WTC11 (cell line): ENCODE data around the gene FAM227B. TPM values are rescaled to one million over a fixed set of nuclear protein-coding genes. Genes with fewer than 3 reads are reported as not detected.

ENCODE experiments used
- ATAC-seq: fragments of 200-7000 bp; cut with Tn5 transposase; 2 replicates; pipeline ENCODE4 v1.10.0; 2021; ENCODE audit warnings: mild to moderate bottlenecking, moderate library complexity
- CTCF ChIA-PET: fragments of 300-600 bp; sonication (Branson Sonifier 250); formaldehyde crosslinking; loops from one replicate; lab custom pipeline; 2021; ENCODE audit warnings: antibody characterized with exemption; lab: Charles Lee
- POLR2A ChIA-PET: fragments of 350-600 bp; sonication (Branson Sonifier 250); formaldehyde crosslinking; loops from one replicate; lab custom pipeline; 2021; ENCODE audit warnings: antibody characterized with exemption; lab: Charles Lee
- DNase-seq: peaks from one replicate; pipeline ENCODE4 v3.0.0; 2021; ENCODE audit warnings: low spot score
- H3K27ac Mint-ChIP-seq: 2 replicates; pipeline ENCODE4 v1.8.0; 2021; ENCODE audit warnings: mixed read lengths
- H3K27me3 Mint-ChIP-seq: 2 replicates; pipeline ENCODE4 v1.8.0; 2021; ENCODE audit warnings: low read depth, mild to moderate bottlenecking, moderate library complexity, mixed read lengths
- H3K36me3 Mint-ChIP-seq: 2 replicates; pipeline ENCODE4 v1.8.0; 2021; ENCODE audit warnings: mixed read lengths
- H3K4me1 Mint-ChIP-seq: 2 replicates; pipeline ENCODE4 v1.8.0; 2022; ENCODE audit warnings: mixed read lengths
- H3K4me3 Mint-ChIP-seq: 2 replicates; pipeline ENCODE4 v1.8.0; 2021; ENCODE audit warnings: mild to moderate bottlenecking, moderate library complexity, mixed read lengths
- H3K9me3 Mint-ChIP-seq: 2 replicates; pipeline ENCODE4 v1.8.0; 2021; ENCODE audit warnings: mixed read lengths
- ETV6 ChIP-seq: sonication (generic); formaldehyde crosslinking; IDR thresholded peaks from 2 replicates; pipeline ENCODE4 v1.8.1; 2022; ENCODE audit warnings: mild to moderate bottlenecking, missing genetic modification reagents
- GABPB1 ChIP-seq: sonication (generic); formaldehyde crosslinking; IDR thresholded peaks from 2 replicates; pipeline ENCODE4 v1.8.1; 2023; ENCODE audit warnings: mild to moderate bottlenecking, missing genetic modification reagents
- GTF2I ChIP-seq: fragments of 250-450 bp; sonication (Bioruptor Pico); conservative IDR thresholded peaks from 2 replicates; pipeline ENCODE4 v1.4.0; 2021; ENCODE audit warnings: mild to moderate bottlenecking
- MYBL2 ChIP-seq: sonication (generic); formaldehyde crosslinking; IDR thresholded peaks from 2 replicates; pipeline ENCODE4 v1.8.1; 2023; ENCODE audit warnings: mild to moderate bottlenecking, moderate library complexity, missing genetic modification reagents
- NFE2L1 ChIP-seq: sonication (generic); formaldehyde crosslinking; IDR thresholded peaks from 2 replicates; pipeline ENCODE4 v1.8.1; 2023; ENCODE audit warnings: missing genetic modification reagents
- NFYB ChIP-seq: sonication (generic); formaldehyde crosslinking; conservative IDR thresholded peaks from 2 replicates; pipeline ENCODE4 v1.8.0; 2022; ENCODE audit warnings: low read depth, missing genetic modification reagents
- RELA ChIP-seq: sonication (generic); formaldehyde crosslinking; IDR thresholded peaks from 2 replicates; pipeline ENCODE4 v1.8.1; 2022; ENCODE audit warnings: missing genetic modification reagents, mild to moderate bottlenecking, borderline replicate concordance
- ZBTB21 ChIP-seq: sonication (generic); formaldehyde crosslinking; IDR thresholded peaks from 2 replicates; pipeline ENCODE4 v1.8.1; 2023; ENCODE audit warnings: mild to moderate bottlenecking, missing genetic modification reagents, borderline replicate concordance
- ZNF232 ChIP-seq: sonication (generic); formaldehyde crosslinking; IDR thresholded peaks from 2 replicates; pipeline ENCODE4 v1.8.0; 2022; ENCODE audit warnings: mild to moderate bottlenecking, missing genetic modification reagents
- ZNF317 ChIP-seq: sonication (generic); formaldehyde crosslinking; IDR thresholded peaks from 2 replicates; pipeline ENCODE4 v1.8.1; 2023; ENCODE audit warnings: low read depth, mild to moderate bottlenecking, moderate library complexity, missing genetic modification reagents, borderline replicate concordance
- total RNA-seq: library from RNA; stranded (reverse); gene quantifications from 3 replicates; pipeline ENCODE4 v1.2.3, GENCODE V29; 2021
- TF ChIP-seq, protein P1 (sequence below): sonication (generic); formaldehyde crosslinking; IDR thresholded peaks from 2 replicates; pipeline ENCODE4 v1.8.1; 2023; ENCODE audit warnings: mild to moderate bottlenecking, missing genetic modification reagents, moderate library complexity
- TF ChIP-seq, protein P2 (sequence below): fragments of 250-450 bp; sonication (Bioruptor Pico); IDR thresholded peaks from 2 replicates; pipeline ENCODE4 v1.8.0; 2021; ENCODE audit warnings: mild to moderate bottlenecking
- TF ChIP-seq, protein P3 (sequence below): sonication (generic); formaldehyde crosslinking; IDR thresholded peaks from 2 replicates; pipeline ENCODE4 v1.8.1; 2022; ENCODE audit warnings: low read depth, missing genetic modification reagents, borderline replicate concordance
- TF ChIP-seq, protein P4 (sequence below): sonication (generic); formaldehyde crosslinking; IDR thresholded peaks from 2 replicates; pipeline ENCODE4 v1.8.0; 2022; ENCODE audit warnings: missing genetic modification reagents
- TF ChIP-seq, protein P5 (sequence below): fragments of 250-450 bp; sonication (Bioruptor Pico); conservative IDR thresholded peaks from 2 replicates; pipeline ENCODE4 v1.9.0; 2021; ENCODE audit warnings: mild to moderate bottlenecking
- TF ChIP-seq, protein P6 (sequence below): sonication (generic); formaldehyde crosslinking; IDR thresholded peaks from 2 replicates; pipeline ENCODE4 v1.8.1; 2022; ENCODE audit warnings: missing genetic modification reagents, borderline replicate concordance
- TF ChIP-seq, protein P7 (sequence below): sonication (generic); formaldehyde crosslinking; IDR thresholded peaks from 2 replicates; pipeline ENCODE4 v1.8.0; 2022; ENCODE audit warnings: mild to moderate bottlenecking, missing genetic modification reagents

FAM227B gene
- total RNA-seq, 1 experiment from 2014 or later, result 6.8 TPM

DNA sequence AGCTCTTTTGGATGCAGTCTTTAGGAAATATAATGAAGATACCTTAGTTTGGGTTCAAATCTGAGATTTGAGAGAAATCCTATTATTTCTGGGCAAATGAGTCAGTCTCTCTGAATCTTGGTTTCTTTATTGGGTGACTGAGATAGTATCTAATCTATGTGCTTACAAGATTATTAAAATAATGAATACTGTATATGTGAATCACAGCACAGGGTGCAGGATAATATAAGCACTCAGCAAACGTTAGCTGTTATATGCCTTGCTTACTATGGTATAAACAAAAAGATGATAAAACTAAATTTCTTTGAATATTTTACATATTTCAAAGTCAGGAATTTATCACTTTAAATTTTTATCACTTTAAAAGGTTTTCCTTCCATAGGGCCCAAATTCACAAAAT, 168.0 kb downstream of the FAM227B start:
- Mint-ChIP-seq H3K36me3 (no peaks in the 10 kb centered on the region), H3K9me3 (no peaks in the 10 kb centered on the region), H3K27me3 (no peaks in the 10 kb centered on the region), H3K4me1 (no peaks in the 10 kb centered on the region), H3K4me3 (no peak overlapping the region), H3K27ac (no peak overlapping the region)
- DNase-seq, result no peak
- no peak for ATAC-seq
- ChIA-PET POLR2A (no interaction called here), CTCF (interaction anchor here (0.7 kb wide), 1 partner anchor 19 kb away, joined by 3 read pairs; no protein-coding TSS in a partner anchor)
- no peak for TF ChIP-seq NFYB
- TF ChIP-seq ZBTB21, result no peak
- TF ChIP-seq, protein P1, sequence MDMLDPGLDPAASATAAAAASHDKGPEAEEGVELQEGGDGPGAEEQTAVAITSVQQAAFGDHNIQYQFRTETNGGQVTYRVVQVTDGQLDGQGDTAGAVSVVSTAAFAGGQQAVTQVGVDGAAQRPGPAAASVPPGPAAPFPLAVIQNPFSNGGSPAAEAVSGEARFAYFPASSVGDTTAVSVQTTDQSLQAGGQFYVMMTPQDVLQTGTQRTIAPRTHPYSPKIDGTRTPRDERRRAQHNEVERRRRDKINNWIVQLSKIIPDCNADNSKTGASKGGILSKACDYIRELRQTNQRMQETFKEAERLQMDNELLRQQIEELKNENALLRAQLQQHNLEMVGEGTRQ (CRISPR knock-in tag), result no peak
- TF ChIP-seq GTF2I (CRISPR knock-in tag), result no peak
- no peak for TF ChIP-seq GABPB1 (CRISPR knock-in tag)
- TF ChIP-seq ZNF232 (CRISPR knock-in tag), result no peak
- TF ChIP-seq, protein P2, sequence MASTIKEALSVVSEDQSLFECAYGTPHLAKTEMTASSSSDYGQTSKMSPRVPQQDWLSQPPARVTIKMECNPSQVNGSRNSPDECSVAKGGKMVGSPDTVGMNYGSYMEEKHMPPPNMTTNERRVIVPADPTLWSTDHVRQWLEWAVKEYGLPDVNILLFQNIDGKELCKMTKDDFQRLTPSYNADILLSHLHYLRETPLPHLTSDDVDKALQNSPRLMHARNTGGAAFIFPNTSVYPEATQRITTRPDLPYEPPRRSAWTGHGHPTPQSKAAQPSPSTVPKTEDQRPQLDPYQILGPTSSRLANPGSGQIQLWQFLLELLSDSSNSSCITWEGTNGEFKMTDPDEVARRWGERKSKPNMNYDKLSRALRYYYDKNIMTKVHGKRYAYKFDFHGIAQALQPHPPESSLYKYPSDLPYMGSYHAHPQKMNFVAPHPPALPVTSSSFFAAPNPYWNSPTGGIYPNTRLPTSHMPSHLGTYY (CRISPR knock-in tag), result no peak
- no peak for TF ChIP-seq NFE2L1
- no peak for TF ChIP-seq RELA (CRISPR knock-in tag)
- TF ChIP-seq, protein P3, sequence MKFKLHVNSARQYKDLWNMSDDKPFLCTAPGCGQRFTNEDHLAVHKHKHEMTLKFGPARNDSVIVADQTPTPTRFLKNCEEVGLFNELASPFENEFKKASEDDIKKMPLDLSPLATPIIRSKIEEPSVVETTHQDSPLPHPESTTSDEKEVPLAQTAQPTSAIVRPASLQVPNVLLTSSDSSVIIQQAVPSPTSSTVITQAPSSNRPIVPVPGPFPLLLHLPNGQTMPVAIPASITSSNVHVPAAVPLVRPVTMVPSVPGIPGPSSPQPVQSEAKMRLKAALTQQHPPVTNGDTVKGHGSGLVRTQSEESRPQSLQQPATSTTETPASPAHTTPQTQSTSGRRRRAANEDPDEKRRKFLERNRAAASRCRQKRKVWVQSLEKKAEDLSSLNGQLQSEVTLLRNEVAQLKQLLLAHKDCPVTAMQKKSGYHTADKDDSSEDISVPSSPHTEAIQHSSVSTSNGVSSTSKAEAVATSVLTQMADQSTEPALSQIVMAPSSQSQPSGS, result no peak
- TF ChIP-seq, protein P4, sequence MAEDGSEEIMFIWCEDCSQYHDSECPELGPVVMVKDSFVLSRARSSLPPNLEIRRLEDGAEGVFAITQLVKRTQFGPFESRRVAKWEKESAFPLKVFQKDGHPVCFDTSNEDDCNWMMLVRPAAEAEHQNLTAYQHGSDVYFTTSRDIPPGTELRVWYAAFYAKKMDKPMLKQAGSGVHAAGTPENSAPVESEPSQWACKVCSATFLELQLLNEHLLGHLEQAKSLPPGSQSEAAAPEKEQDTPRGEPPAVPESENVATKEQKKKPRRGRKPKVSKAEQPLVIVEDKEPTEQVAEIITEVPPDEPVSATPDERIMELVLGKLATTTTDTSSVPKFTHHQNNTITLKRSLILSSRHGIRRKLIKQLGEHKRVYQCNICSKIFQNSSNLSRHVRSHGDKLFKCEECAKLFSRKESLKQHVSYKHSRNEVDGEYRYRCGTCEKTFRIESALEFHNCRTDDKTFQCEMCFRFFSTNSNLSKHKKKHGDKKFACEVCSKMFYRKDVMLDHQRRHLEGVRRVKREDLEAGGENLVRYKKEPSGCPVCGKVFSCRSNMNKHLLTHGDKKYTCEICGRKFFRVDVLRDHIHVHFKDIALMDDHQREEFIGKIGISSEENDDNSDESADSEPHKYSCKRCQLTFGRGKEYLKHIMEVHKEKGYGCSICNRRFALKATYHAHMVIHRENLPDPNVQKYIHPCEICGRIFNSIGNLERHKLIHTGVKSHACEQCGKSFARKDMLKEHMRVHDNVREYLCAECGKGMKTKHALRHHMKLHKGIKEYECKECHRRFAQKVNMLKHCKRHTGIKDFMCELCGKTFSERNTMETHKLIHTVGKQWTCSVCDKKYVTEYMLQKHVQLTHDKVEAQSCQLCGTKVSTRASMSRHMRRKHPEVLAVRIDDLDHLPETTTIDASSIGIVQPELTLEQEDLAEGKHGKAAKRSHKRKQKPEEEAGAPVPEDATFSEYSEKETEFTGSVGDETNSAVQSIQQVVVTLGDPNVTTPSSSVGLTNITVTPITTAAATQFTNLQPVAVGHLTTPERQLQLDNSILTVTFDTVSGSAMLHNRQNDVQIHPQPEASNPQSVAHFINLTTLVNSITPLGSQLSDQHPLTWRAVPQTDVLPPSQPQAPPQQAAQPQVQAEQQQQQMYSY (CRISPR knock-in tag), result no peak

DNA sequence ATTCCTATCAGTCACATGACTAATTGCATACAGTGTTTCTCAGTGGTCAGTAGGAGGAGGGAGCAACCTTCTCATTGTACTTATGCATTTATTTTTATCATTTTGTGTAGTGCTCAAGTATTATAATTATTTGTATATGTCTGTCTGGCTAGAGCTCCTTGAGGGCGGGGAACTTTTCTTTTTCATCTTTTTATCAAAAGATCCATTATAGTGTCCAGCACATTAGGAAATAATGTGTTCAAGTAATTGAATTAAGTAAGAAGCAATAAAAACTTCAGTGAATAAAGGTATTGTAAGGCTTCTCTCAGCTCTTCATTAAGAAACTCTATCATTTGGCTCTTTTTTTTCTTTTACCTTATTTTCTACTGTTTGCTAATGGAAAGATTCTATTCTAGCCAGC, 178.8 kb downstream of the FAM227B start:
- ChIA-PET CTCF (interaction anchor here (1.6 kb wide), 1 partner anchor 30 kb away, joined by 4 read pairs; no protein-coding TSS in a partner anchor), POLR2A (no interaction called here)
- no peaks in the 10 kb centered on the region; the same call in 1 of the 2 replicates for H3K27me3 Mint-ChIP-seq
- TF ChIP-seq ETV6 (CRISPR knock-in tag), result no peak
- TF ChIP-seq MYBL2 (CRISPR knock-in tag), result no peak
- TF ChIP-seq, protein P5, sequence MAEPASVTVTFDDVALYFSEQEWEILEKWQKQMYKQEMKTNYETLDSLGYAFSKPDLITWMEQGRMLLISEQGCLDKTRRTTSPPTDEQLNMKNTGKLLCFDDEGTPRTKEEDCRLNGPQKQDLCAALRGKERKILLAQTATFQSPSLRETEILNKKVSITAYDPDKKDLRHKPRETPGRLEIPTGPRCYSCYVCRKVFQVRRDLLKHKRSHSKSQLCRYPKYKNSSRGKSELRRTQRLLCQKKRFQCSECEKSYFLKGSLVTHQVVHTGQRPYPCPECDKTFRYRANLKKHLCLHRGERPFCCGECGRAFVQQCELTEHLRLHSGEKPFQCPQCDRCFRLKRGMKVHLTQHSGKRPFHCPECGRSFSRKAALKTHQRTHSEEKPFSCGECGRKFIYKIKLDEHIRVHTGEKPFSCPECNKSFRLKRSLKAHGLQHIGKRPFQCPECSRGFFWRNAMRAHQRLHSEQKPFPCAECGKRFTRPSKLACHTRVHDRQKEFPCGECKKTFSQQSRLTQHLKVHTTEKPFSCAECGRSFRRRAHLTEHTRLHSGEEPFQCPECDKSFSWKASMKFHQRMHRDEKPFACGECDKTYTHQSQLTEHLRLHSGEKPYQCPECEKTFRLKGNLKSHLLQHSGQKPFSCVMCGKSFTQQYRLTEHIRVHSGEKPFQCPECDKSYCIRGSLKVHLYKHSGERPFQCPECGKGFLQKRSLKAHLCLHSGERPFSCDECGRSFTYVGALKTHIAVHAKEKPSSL, result no peak
- no peak for TF ChIP-seq GTF2I (CRISPR knock-in tag)
- TF ChIP-seq, protein P6, sequence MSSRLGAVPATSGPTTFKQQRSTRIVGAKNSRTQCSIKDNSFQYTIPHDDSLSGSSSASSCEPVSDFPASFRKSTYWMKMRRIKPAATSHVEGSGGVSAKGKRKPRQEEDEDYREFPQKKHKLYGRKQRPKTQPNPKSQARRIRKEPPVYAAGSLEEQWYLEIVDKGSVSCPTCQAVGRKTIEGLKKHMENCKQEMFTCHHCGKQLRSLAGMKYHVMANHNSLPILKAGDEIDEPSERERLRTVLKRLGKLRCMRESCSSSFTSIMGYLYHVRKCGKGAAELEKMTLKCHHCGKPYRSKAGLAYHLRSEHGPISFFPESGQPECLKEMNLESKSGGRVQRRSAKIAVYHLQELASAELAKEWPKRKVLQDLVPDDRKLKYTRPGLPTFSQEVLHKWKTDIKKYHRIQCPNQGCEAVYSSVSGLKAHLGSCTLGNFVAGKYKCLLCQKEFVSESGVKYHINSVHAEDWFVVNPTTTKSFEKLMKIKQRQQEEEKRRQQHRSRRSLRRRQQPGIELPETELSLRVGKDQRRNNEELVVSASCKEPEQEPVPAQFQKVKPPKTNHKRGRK (CRISPR knock-in tag), result no peak
- TF ChIP-seq, protein P7, sequence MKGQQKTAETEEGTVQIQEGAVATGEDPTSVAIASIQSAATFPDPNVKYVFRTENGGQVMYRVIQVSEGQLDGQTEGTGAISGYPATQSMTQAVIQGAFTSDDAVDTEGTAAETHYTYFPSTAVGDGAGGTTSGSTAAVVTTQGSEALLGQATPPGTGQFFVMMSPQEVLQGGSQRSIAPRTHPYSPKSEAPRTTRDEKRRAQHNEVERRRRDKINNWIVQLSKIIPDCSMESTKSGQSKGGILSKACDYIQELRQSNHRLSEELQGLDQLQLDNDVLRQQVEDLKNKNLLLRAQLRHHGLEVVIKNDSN (CRISPR knock-in tag), result no peak
- no peak for TF ChIP-seq ZNF317 (CRISPR knock-in tag)
- H3K27ac Mint-ChIP-seq, result no peak overlapping the region
- H3K4me1 Mint-ChIP-seq, result peaks cover 14% of the 10 kb centered on the region
- H3K4me3 Mint-ChIP-seq, result no peak overlapping the region
- ATAC-seq (no peak), DNase-seq (no peak)
- no peaks in the 10 kb centered on the region for H3K9me3 Mint-ChIP-seq
- H3K36me3 Mint-ChIP-seq, result no peaks in the 10 kb centered on the region
